Measurements from ENCODE around the gene KRTAP20-3.

KRTAP20-3 gene

DNA sequence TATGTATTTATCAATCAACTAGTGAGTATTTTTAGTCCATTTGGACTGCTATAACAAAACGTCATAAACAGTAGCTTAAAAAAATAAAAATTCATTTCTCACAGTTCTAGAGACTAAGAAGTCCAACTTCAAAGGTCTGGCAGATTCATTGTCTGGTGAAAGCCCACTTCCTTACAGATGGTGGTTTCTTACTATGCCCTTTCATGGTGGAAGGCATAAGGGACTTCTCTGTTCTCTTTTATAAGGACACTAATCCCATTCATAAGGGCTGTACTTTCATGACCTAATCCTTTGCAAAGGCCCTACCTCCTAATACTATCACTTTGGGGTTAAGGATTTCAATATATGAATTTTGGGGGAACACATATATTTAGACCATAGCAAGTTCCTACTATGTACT, 37.9 kb downstream of the KRTAP20-3 start:
- DNase-seq (ENCODE audit: low read depth in 2 of 3, low spot score in 1 of 3), result no peak

DNA sequence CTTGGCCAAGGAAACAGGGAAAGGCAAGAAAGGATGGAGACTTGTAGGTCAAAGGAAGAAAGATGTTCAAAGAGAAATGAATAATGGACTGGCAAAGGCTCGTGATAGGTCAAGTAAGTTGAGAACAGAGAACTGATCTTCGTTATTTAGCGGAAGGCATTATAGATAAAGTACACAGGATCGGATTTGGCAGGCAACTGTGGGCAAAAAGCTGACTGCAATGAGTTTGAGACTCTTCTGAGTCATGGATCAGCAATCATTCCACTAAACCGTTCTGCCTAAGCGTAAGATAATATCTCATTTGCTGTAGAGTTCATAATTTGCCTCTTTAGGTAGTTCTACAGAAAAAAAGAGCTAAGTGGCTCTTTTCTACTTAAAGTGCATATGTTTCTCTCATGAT, 41.8 kb downstream of the KRTAP20-3 start:
- DNase-seq (ENCODE audit: low read depth in 2 of 3, low spot score in 1 of 3), result no peak

DNA sequence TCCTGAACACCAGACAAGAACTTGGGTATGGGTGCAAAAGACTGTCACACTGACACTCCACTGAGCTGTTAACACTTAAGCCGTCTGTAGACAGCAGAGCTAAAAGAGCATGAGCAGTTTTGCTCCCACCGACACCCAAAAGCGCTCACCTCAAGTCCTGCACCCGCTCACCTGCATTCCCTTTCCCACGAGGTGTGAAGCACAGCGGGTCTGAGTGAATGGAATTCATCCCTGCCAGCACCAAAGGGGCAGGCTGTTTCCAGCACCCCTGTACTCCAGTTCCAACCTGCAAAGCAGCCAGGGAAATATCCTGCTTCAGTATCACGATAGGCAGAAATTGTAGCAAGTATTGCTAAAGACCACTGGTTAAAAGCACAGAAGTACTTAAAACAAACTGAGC, 47.2 kb downstream of the KRTAP20-3 start:
- DNase-seq (ENCODE audit: low read depth in 2 of 3, low spot score in 1 of 3), result no peak

Data from stimulated activated CD4-positive, alpha-beta T cell treated with anti-CD3 and anti-CD28 coated beads, Interleukin-12 subunit alpha, Interleukin-12 subunit beta, amount 100 ng/mL, for 48 hours (primary cell).